ENCODE measurements around the gene MAP1B.

Gene MAP1B

DNA sequence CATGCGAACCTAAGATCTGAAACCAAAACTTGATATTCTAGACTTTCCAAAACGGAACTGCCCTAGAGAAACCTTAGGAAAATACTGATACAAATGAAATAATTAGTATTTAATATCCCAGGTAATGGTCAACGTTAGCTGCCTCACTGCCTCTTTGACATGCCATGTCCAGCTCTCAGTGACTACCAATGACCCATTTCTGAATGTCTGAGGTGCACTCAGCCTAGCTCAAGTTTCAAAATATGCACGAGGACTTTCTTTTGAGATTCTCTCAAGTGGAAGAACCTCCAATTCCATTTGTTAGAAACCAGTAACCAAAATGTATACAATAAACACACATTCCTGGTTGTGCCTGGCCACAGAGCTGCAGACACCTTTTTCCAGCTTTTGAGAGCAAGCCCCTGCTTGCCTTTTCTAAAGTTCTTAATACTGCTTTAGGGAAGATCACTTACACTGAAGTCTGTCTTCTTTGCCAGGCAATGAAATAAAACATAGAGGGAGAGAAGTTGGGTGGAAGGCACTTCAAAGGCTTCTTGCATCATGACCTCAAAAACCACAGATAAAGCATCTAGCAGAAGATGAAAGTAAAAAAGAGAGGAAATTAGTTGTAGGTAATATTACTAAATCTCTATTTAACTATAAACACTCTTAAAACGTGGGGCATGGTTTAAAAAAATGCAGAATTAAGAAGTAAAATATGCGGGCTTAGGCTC lies 124.9 kb downstream of the MAP1B start:
- peak; percentile 58 for DNase-seq

DNA sequence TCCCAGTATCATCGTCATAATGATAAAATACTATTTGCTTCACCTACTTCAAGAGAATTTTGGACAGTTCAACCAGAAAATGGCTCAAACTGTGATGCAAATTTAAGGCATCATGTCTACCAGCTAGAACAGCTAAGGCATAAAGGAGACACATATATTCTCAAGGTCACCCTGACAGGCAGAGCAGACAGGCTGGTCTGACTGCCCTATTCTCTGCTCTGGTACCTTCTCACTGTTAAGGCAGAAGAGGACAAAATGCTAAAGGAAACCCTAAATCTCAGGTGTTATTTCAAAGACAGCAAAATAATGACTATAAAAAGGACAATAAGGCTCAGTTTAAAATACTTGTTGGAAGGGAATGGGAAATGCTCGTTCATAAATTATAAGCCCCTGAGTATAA lies 125.6 kb downstream of the MAP1B start:
- DNase-seq: no peak

DNA sequence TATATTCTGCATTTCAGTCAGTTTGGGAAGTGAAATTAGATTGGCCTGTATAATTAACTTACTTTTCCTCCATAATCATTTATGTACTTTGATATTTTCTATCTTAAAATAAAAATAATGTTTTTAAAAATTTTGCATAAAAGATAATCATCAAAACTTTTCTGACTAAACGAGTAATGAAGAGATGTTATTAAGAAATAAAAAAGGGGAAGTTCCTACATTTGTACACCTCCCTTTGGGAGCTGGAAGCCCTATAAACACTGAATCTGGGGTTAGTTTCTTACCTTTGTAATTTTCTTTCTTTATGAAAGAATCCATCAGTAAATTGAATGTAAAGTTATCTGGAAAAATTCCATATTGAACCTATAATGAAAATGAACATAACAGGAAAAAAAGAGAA lies 126.6 kb downstream of the MAP1B start:
- no peak for DNase-seq

DNA sequence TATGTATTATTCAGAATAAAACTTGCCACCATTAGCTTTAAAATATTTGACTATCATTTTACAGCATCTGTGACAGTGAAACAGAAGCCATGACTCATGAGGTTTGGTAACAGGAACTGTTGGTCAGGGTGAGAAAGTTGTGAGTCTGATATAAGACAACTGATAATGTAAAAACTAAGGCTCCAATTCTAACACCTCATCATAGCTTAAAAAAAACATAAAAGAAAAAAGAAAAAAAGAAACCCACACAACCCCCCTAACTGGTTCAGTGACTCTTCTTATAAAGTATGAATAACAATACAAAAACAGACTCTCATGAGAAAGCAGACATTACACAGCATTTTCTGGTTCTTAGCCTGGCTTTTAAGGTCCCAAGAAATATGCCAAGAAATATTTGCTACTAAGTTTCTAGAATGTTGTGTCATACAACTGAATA lies 127.0 kb downstream of the MAP1B start:
- peak; percentile 83 for DNase-seq

DNA sequence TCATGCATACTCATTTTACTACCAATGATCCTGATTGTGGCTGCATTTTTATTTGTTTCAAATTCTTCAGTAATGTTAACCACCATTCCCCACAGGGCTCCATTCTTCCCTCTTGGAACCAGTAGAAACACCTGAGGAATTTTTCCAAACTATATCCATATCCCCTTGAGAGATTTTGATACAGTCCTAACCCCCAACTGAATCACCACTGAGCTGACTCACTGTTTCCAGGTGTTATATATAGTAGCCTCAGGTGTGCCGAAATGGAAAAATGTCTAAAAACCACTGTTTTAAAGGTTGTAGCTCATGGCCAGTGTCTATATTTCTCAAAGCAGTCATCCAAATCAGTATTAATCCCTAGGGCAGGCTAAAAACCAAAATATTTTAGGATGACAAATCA lies 127.6 kb downstream of the MAP1B start:
- DNase-seq: peak; percentile 8

DNA sequence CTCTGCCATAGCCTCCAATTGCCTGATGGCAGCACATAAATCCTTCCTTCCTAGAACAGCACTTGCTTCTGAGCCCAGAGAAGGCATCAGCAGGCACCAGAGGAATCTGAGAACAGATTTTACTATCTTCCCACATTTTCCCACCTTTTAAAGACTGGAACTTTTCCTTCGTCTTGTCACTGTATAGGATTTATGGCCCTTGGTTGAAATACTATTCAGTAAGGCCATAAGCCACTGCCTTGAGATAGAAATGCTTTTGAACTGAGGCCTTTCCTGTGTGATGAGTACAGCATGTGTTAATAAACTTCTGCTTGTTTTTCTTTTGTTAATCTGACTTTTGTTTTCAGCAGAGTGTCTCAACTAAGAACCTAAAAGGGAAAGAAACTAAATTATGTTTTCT lies 128.4 kb downstream of the MAP1B start:
- DNase-seq: no peak

DNA sequence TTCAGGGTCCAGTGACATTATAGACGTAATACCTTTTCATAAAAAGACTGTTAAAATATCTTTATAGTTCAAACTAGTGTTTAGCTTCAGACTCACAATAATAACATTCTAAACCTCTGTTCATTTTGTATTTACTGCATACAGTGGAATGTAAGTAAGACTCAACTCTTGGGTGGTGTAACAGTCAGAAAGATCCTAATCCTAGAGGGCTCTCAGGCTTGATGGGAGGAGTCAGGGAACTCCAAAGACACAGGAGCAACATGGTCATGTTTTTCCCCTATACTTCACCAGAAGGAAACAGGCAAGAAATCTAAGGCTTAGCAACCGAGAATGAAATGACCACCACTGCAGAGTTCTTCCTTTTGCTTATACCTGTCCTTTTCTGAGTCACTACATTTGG lies 130.1 kb downstream of the MAP1B start:
- DNase-seq: no peak

DNA sequence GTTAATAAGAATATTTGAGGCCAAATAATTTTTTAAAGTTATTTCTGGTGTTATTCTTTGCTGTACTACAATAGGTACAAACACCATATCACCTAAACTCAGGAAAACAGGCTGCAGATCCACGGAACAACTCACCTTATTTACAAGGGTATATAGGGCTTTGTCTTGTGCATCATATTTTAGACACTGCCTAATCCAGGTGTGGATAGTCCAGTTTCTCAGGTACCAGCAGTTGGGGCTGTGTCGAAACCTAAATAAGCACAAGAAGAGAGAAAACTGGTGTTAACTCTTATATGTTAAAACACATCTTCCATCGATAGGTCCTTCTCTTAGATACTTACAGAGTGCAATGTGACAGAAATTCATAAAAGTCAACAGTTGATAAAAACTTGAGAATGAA lies 130.6 kb downstream of the MAP1B start:
- DNase-seq: no peak

DNA sequence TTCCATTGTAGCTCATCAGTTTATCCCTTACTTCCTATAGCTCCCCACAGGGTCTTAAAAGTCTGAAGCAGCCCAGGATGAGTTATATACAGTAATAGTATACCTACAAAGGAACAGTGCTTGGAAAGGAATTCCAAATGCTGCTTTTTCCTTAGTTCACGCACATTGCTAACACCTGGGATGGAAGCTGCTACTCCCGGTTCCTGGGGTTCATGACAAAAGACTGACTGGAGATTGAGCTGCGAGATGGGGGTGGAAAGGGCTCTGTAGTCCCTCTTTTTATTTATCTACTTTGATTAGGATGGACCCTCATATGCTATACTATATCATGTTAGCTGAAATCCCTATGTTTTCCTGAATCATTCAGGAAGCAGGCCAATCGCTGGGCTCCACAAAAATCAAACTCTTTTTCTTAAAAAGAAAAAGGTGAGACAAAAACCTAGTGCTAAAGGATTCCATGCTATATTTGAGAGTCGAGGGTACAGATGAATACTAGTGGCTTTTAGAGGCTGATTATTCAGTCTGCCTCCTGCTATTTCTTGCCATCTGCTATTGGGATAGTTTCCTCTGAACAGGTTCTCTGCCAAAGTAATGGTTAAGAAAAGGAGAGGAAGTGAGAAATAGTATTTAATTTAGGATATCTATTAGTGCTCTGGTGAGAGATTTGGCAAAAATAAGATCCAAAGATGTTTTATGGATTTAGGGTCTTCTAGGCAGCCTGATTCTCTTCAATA lies 131.6 kb downstream of the MAP1B start:
- DNase-seq: no peak

DNA sequence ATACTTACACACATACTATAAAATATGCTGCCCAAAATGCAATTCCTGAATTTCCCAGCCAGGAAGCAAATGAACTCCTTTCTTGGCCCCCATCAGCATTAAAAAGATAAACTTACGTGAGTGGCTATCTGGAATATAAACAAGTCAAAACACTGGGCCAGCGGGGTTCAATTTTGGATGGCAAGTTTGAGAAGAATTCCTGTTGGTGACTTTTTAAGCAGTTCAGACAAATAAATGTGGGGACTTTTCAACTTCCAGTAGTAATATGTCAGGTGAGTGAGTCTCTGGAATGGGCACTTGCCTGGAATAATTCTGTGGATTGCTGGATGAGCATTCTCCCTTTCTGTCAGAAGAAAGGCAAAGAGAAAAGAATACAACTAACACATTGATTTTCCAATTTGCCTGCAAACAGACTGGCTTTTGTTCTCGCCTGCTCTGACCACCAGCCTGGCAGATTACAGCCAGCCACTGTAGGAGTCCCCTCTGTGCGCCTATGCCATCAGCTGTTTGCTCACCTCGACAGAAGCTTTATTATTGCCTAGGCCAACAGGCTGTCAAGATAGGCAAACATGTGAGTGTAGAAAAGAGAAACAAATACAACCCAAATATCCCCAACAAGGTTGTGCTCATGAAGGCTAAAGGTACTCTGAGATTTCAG lies 134.2 kb downstream of the MAP1B start:
- DNase-seq: no peak

DNA sequence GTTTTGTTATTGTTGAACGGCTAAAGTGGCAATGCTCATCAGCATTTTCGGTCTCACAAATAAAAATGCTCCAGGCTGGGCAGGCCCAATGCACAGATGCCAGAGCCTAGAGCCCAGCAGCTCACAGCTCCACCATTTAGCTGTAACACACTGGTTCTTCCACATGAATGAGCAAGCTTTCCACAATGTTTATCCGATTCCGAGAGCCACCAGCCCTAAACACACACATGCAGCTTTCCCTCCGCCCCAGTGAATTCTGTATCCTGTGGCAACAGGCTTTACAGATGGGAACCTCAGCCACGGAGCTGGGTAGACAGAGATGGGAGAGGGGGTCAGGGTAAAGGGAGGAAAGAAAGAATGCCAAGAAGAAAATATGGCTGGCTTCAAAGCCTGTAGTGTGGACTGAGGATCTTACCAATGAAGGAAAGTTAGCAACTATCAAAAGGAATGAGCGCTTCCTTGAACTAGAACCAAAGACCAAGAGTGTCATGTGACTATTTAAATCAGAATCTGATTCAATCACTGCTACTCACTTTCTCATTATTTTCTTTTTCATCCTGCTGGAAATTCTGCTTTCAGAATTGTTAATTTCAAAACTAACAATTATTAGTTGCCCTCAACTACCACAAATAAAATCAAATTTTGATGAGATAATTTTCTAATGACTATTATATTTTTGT lies 135.7 kb downstream of the MAP1B start:
- no peak for DNase-seq

DNA sequence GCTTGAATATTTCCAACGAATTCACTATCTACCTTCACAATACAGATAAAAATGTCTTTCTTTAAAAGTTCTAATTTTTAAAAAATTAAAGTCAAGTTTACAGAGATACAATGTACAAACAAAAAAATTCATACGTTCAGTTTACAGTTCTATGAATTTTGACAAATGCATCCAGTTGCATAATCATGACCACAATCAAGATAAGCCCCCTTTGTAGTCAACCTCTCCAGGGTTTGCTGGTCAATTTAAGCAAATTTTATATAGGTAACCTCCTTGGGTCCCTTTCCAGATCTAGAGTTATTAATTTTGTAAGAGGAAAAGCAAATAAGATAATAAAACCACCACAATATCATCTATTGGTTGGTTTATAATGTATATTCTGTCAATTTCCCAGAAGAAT lies 136.4 kb downstream of the MAP1B start:
- DNase-seq: no peak

DNA sequence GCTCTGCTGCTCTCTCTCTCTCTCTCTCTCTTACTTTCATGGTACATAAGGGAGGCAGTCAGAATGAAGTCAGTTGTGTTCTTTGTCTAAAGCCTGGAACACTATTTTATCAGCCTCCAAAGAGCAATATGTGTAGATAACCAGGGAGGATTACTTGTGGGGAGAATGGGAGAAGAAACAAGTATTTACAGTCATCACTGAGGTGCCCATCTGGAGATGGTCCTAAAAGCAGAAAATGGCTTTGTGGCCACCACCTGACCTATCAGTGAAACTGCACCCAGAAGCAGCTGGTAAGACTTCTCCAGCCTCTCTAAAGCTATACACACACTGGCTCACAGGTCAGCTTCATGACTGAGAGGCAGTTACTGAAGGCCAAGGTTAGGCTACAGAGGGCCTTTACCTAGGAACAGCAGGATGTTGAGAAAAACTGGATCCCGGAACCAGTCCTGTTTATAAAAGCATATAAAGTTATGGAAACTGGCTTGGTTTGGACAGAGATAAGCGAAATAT lies 137.6 kb downstream of the MAP1B start:
- DNase-seq: peak; percentile 30

DNA sequence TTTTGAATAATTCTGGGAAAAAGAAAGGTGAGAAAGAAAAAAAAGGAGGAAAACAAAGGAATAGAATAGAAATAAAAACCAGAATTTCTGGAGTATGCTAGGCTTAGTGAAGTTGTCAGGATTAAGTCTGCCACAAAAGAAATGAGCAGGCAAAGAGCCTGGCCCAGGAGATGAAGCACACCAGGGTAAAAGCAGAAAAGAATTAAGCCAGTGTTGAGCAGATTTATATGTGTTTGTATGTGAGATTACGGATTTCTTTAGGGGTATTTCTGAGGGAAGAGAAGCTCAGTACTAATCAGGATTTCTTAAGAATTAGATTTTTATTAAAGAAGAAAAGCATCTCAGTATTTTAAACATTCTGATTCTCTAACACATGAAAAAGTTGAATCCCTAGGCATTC lies 138.3 kb downstream of the MAP1B start:
- no peak for DNase-seq

DNA sequence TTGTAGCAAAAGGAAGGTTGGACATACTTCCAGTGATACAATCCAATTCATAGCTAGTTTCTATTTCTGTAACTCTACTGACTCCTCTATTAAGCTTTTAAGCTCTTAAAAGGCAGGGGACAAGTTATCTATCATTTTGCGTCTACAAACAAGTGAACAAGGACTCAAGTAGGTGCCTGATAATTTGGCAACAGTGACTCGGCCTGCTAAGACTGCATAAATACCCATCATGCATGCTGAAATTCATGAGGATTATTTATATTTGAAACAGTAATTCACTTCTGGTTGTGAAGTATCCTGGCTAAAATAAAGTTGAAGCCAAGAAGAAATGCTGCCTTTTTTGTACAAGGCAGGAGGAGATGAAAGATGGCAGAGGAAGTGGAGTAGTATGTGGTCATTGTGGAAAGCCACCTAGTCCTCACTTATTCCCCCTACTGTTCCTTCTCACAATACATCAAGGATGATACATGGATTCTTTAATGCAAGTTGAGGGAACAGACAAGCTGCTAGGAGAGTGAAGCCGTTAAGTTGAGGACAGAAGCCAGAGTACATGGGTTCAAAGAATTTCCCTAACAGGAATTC lies 138.8 kb downstream of the MAP1B start:
- DNase-seq: peak; percentile 19

DNA sequence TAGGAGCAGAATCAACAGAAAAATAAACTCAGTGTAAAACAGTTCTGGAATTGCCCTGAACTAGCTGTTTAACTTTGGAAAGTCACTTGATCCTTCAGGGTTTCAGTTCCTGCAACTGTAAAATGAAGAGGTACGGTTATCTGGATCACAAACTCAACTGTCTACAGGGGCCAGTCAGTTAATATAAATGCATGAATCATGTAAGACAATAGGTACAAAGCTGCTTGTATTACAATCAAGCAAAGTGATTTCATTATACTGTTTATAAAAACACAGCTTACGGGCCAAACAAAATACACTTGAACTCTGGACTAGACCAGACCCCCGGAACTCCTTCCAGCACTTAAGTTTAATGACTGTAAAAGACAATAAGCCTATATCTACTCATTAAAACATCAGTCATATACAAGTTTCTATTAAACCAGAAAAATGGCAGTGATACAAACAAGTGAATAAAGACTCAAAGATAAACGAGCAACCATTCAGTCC lies 139.7 kb downstream of the MAP1B start:
- no peak for DNase-seq

DNA sequence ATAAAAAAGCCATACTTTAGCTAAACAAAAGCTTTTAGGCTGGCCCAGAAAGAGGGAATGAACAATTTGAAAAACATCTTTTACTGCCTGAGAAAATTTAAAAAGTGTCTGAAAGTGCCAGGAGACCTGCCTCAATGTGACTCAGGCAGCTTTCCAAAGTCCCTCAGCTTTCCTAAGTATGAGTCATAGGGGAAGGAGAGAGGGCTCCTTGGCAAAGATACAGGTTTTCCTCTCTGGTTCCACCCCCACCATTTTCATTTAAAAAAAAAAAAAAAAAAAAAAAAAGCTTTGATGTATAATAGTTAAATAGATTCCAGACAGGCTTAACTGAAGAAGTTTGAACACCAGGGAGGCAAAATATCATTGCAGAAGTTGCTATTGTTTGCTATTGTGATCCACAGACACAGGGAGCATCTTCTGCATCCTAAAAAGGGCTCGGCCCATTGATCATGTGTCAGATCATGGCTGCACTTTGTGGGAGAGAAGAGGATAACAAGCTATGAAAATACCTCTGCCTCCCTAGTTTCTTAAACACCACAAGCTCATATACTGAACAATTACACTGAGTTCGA lies 141.2 kb downstream of the MAP1B start:
- no peak for DNase-seq

DNA sequence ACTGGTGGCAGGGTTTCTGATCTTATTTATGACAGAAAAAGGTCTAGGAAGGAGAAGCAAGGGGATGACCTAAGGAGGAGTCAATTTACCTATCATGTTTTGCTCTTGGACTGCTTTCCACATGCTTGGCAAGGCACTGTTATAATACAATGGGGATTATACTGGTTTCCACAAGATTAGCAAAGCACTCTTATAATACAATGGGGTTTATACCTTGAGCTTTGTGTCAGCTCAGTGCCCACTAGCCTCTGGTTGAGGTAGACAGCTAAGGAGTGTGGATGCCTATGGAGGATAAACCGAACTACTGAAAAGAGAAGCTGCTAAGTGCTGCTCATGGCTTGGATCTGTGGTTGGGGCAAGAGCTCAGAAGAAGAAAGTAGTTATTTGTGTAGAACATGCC lies 144.1 kb downstream of the MAP1B start:
- DNase-seq: no peak

DNA sequence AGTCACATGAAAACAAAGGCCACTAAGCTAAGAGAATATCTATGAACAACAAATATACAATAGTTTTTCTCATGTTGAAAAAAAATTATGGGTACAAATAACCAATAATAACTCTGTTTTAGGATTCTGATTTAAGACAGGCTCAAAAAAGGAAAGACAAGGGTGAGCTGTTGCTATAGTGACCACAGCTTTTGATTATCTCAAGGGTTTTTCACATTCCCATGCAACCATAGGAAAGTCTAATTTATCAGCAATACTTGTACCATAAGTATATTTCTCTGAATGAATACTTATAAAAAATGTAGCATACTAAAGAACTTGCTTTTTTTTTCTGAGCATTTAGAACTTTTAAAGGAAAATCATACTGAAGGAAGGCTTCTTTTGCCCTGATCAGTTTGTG lies 144.7 kb downstream of the MAP1B start:
- no peak for DNase-seq

DNA sequence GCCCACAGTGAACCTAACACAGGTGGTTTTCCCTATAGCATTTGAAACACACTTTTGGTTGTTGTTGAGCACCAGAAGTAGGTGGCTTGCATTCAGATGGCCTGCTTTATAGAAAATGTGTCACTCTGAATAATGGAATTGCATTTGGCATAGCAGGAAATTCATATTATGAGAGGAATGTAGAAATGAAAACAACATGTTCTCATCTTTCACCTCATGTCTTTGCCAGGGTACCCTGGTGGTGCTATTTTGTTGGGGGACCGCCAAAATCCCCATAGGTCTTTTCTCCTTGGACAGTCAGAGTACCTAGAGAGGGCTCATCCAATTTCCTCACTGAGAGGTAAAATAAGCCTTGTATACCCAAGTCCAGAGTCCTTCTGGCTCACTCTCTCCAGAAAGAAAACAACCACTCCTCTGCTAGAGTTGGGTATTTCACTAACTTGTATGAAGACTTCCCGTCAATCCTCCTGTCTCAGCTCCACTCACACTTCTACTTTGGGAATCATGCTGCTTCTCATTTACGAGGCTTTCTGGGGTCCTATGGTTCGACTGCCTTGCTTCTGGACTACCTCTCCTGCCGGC lies 145.4 kb downstream of the MAP1B start:
- DNase-seq: no peak

DNA sequence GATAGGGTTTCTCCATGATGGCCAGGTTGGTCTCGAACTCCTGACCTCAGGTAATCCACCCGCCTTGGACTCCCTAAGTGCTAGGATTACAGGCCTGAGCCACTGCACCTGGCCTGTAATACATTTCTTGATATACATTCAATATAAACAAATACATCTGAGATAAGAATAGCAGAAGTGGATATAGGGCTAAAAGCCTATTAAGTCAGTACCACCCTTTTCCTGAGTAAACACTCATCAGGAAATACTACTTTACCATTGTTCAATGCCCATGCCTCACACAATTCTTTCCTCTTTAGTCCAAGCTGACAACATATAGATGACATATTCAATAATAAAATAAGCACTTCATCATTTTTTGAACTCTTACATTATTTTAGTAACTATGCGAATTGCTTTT lies 148.0 kb downstream of the MAP1B start:
- no peak for DNase-seq

DNA sequence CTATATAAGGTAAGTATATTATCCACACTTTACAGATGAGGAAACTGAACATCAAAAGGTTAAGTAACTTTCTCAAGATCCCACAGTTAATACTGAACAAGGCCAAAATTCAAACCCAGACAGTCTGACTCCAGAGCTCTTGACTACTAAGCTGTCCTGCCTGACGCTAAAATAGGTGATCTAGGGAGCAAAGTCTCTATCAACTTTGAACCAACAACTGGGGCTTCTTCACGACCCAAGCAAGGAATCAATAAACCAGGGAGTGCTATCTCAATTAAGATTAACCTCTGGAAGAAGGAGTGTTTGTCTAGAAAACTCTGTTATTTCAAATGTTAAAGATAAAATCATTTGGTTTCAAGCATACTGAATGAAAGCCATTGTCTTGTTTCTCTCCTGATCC lies 148.4 kb downstream of the MAP1B start:
- DNase-seq: no peak

All from activated CD4-positive, alpha-beta T cell treated with anti-CD3 and anti-CD28 coated beads, Interleukin-2, amount 50 U/mL, for 16 hours (primary cell).